ENCODE results near the gene CHD9.

- TF ChIP-seq POLR2AphosphoS5 (IDR thresholded peaks at IDR 0.05; ENCODE audit: low read depth, low read length): no peak
- no peak for TF ChIP-seq REST (IDR thresholded peaks at IDR 0.05; ENCODE audit: insufficient read depth in 1 of 2, low read depth in 2 of 2, low read length in 2 of 2)
- no peak for TF ChIP-seq SIN3A (IDR thresholded peaks at IDR 0.05; ENCODE audit: borderline replicate concordance, insufficient read depth, low read length)
- TF ChIP-seq FOXP2 (optimal IDR thresholded peaks at IDR 0.05; ENCODE audit: borderline replicate concordance, extremely low read depth, extremely low read length, insufficient read depth): no peak
- TF ChIP-seq TAF1 (IDR thresholded peaks at IDR 0.05; ENCODE audit: borderline replicate concordance, insufficient read depth, low read length): no peak
Measured at GRCh38 chr16:53309457-53309856, 254.7 kb downstream of the CHD9 start.

Data from PFSK-1 (cell line).